ENCODE measurements around the gene PRICKLE4. TPM values are rescaled to one million over a fixed set of nuclear protein-coding genes. Genes with fewer than 3 reads are reported as not detected.

PRICKLE4 gene
- polyA plus RNA-seq, 3 donors: 1.4 to 4.5 (median 3.1) TPM

DNA sequence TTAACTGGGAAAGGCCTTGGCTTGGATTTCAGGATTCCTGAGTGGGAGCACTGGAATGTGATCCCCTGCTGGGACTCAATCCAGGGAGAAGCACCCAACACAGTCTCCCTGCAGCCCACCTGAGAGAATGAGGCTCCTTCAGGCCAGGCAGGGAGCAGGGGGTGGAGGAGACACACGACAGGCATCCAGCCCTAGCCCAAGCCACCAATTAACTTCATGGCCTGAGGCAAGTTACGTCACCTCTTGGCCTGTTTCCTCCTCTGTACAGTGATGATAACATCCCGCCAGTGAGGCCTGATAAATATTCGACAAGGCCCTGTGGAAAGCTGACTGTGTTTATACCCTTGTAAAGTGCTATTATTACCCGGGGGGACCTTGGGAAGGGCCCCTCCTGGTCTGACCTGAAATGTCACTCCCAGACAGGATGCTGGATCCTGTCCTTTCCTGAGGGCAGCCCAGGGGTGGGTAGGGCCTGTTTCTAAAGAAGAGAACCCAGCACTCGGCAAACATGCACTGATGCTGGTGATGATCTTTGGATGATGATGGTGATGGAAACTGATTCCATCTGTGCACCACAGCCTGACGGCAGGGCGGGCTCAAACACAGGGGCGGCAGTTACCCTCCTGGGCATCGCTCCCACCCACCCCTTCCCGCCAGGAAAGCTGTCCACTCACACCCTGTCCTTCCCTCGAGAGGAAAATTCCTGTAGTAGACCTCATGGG lies 13.3 kb upstream of the PRICKLE4 start:
- 32 to 48% (median 34%) methylated on average over 12 of the region's 12 CpGs for whole genome bisulfite sequencing, 3 donors
- H3K27ac ChIP-seq (ENCODE audit: low read depth, low read length): no peak overlapping the region

GRCh38 chr6:41768545-41769308 lies 11.9 kb upstream of the PRICKLE4 start:
- 58 to 73% (median 60%) methylated on average over 10 of the region's 10 CpGs for WGBS, 3 donors
- no peak overlapping the region for H3K27ac ChIP-seq (ENCODE audit: low read depth, low read length)

- H3K27ac ChIP-seq (ENCODE audit: low read depth, low read length): no peak overlapping the region
- WGBS, 3 donors: 96 to 97% (median 97%) methylated on average over 8 of the region's 8 CpGs
These were observed 11.2 kb upstream of the PRICKLE4 start for GRCh38 chr6:41769376-41769775.

DNA sequence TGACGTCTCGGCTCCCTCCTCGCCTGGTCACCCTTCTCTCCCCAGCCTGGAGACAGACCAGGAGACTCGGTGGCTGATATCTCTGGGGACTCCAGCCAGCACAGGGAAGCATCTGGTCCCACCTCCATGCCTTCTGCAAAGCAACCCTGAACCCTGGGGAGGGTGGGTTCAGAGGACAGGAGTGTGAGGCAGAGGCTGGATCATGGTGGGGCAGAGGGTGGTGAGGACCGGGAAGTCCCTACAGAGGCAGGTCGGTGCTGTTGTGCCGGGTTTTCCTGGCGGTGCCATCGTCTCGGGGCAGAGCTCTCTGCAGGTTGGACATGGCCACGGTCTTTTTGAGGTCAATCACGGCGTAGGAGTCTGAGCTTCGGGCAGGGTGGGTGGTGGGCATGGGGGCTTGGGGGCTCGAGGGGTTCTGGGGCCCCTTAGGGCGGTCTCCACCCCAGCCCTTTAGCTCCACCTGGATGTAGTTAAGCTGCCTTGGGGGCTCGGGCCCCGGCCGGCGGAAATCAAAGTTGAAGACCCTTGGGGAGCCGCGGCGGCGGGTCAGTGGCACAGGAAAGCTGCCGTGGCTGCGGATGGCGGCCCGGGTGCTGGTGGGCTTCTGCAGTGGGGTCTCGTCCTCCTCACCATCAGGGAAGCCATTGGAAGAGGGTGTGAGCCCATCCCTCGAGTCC lies 10.1 kb upstream of the PRICKLE4 start:
- WGBS, 3 donors: 90 to 92% (median 91%) methylated on average over 30 of the region's 30 CpGs
- H3K27ac ChIP-seq (ENCODE audit: low read depth, low read length): no peak overlapping the region

GRCh38 chr6:41771058-41771983 lies 9.3 kb upstream of the PRICKLE4 start:
- H3K27ac ChIP-seq (ENCODE audit: low read depth, low read length): no peak overlapping the region
- 86 to 92% (median 88%) methylated on average over 29 of the region's 29 CpGs for WGBS, 3 donors

- no peak overlapping the region for H3K27ac ChIP-seq (ENCODE audit: low read depth, low read length)
- WGBS, 3 donors: 83 to 92% (median 90%) methylated on average over 3 of the region's 3 CpGs
These were observed 5.7 kb upstream of the PRICKLE4 start for GRCh38 chr6:41774841-41775240.

GRCh38 chr6:41775293-41775882 lies 5.2 kb upstream of the PRICKLE4 start:
- no peak overlapping the region for H3K27ac ChIP-seq (ENCODE audit: low read depth, low read length)
- 88 to 92% (median 91%) methylated on average over 13 of the region's 13 CpGs for WGBS, 3 donors

- 73 to 88% (median 74%) methylated on average over 5 of the region's 5 CpGs for WGBS, 3 donors
- no peak overlapping the region for H3K27ac ChIP-seq (ENCODE audit: low read depth, low read length)
These were observed 2.9 kb upstream of the PRICKLE4 start for GRCh38 chr6:41777551-41778285.

DNA sequence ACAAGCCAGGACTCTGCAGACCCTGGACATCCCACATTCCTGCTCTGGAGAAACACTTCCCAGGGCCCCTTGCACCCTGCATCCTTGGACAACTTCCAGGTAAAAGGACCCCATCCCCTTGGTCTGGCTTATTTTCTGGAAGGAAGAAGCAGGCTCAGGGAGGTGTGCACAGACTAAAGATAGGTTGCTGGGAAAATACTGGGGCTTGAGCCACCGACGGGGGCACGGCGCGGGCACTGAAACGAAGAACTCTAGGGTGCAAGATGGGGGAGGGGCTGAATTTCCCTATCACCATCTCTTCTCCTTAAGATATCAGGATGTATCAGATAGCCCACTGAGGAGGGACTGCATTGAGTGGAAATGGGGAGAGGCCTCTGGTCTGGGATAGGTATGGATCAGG lies 1.7 kb upstream of the PRICKLE4 start:
- WGBS, 3 donors: 29 to 43% (median 37%) methylated on average over 6 of the region's 6 CpGs

GRCh38 chr6:41779336-41779735 lies 1.2 kb upstream of the PRICKLE4 start:
- WGBS, 3 donors: 4 to 7% (median 4%) methylated on average over 8 to 16 of the region's 16 CpGs
- no peak overlapping the region for H3K27ac ChIP-seq (ENCODE audit: low read depth, low read length)

More for the DNA sequence above, 1.7 kb upstream of the PRICKLE4 start:
- no peak overlapping the region for H3K27ac ChIP-seq (ENCODE audit: low read depth, low read length)

DNA sequence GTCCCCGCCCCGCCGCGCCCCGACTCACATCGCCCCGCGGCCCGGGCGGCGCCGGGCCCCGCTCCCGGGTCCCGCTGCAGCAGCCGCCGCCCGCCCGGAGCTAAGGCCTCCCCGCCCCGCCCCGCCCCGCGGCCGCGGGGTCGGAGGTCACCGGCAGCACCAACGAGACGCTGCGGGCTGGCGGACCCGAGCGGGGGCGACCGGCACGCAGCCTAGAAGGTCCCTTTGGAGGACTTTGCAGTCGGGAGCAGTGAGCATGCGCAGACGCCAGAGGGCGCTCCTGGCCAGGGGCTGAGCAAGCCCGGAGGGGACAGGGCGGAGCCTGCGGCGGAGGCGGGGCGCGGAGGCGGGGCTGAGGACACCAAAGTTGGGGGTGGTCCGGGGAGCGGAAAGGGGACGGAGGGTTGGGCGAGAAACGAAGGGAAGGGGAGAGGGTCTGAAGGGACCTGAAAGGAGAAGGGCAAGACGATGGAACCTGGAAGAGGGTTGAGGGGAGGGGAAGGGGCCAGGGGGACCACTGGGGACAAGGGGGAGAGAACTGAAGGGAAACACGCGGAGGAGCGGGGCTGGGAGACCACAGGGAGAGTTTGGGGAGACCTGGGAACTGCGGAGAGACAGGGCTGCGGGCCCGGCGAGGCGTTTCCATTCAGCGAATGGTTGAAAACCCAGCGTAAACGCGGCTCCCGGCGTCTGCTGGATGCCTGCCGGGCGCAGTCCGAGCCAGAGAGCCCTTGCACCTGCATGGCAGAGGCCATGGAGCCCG lies 613 bp upstream of the PRICKLE4 start, which contains the start of gene FRS3:
Gene FRS3 (minus strand): TSS at position 113 of the 763 bp plus-strand sequence. CDS start 2,913 bp downstream, outside the sequence.
- no peak within 1 kb of the TSS for H3K27ac ChIP-seq (ENCODE audit: low read depth, low read length)
- WGBS, 3 donors: 1 to 2% (median 1%) methylated on average over 54 to 73 of the region's 73 CpGs

DNA sequence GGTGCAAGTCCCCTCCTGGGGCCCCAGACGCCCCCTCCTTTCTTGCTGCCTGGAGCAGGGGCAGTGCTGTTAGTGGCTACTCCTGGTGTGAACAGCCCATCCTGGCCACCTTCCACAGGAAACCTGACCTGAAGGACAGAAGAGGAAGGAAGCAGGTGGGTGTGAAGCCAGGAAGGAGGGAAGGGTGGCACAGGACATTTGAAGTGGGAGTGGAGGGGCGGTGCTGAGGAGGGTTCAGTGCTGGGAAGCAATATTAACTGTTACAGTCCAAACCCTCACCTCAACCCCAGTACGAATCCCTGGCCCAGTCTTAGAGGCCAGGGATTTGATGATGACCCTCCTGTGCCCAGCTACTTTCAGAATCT lies 766 bp downstream of the PRICKLE4 start:
- no peak overlapping the region for H3K27ac ChIP-seq (ENCODE audit: low read depth, low read length)
- WGBS, 3 donors: 6 to 20% (median 10%) methylated on average over 3 of the region's 3 CpGs

DNA sequence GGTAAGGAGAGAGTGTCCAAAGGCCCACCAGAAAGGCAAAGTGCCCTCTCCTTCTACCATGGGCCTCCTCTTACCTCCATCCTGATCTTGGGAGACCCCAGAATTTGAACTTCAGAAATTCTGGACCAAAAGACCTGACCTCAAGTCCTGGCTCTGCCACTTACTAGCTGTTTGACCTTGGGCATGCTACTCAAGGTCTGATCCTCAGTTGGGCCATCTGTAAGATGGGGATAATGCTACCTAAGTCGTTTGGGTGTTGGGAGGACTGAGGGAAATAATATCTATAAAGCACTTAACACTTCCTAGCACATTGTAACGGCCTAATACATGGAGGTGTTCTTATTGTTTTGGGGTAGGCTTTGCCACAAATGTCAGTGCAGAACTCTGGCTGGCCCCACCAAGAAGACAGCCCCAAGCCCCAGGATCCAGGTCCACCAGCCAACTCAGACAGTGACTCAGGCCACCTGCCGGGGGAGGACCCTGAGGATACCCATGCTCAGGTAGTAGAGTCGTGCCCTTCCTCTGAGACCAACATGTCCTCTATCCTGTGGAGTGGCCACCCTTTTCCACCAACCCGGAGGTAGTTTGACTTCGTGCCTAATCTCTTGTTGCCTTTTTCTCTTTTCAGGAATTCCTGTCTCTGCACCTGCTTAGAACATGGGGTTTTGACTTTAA lies 2.7 kb downstream of the PRICKLE4 start:
- H3K27ac ChIP-seq (ENCODE audit: low read depth, low read length): no peak overlapping the region
- 70 to 80% (median 77%) methylated on average over 6 of the region's 6 CpGs for WGBS, 3 donors

GRCh38 chr6:41784581-41785171 lies 4.1 kb downstream of the PRICKLE4 start:
- WGBS, 3 donors: 47 to 67% (median 50%) methylated on average over 5 of the region's 5 CpGs
- H3K27ac ChIP-seq (ENCODE audit: low read depth, low read length): no peak overlapping the region

- WGBS, 3 donors: 67 to 80% (median 75%) methylated on average over 11 of the region's 11 CpGs
- H3K27ac ChIP-seq (ENCODE audit: low read depth, low read length): no peak overlapping the region
These were observed 4.7 kb downstream of the PRICKLE4 start for GRCh38 chr6:41785254-41785653.
